Measurements from ENCODE around the gene RP9.

Gene RP9

DNA sequence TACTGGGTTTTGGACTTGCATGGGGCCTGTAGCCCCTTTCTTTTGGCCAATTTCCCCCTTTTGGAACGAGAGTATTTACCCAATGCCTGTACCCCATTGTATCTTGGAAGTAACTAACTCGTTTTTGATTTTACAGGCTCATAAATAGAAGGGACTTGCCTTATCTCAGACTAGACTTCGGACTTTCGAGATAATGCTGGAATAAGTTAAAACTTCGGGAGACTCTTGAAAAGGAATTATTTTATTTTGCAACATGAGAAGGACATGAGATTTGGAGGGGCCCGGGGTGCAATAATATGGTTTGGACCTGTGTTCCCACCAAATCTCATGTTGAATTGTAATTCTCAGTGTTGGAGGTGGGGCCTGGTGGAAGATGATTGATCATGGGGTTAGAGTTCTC is 38.4 kb downstream of the RP9 start:
- no peak for DNase-seq
- intact Hi-C loops (cut with DNase I), result no loop called here

DNA sequence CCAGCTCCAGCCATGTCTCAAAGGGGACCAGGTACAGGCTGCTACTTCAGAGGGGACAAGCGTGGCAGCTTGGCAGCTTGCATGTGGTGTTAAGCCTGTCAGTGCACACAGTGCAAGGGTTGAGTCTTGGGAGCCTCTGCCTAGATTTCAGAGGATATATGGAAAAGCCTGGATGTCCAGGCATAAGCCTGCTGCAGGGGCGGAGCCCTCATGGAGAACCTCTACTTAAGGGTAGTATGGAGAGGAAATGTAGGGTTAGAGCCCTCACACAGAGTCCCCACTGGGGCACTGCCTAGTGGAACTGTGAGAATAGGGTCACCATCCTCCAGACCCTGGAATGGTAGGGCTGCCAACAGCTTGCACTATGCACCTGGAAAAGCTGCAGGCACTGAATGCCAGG is 38.9 kb downstream of the RP9 start:
- intact Hi-C loops (cut with DNase I), result no loop called here
- no peak for DNase-seq

DNA sequence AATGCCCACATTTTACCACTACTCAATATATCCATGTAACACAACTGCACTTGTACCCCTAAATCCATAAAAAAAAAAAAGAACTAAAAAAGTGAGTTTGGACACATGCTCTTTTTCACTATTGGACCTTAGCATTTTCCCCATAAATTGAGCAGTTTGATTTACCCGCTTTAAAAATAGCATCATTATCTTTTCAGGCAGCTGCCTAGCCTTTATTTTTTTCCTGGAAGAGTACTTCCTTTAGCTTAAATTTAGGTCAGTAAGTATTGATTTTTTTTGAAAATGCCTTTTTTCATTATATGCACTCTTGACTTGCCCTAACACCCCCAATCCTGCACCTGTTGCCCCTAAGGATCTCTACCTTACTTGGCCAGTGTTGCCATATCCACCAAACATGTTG is 41.3 kb downstream of the RP9 start:
- intact Hi-C loops (cut with DNase I), result loop anchor here (5.0 kb wide), 1 partner anchor 39 kb away; the partner anchor contains the start of gene RP9
- DNase-seq, result no peak

DNA sequence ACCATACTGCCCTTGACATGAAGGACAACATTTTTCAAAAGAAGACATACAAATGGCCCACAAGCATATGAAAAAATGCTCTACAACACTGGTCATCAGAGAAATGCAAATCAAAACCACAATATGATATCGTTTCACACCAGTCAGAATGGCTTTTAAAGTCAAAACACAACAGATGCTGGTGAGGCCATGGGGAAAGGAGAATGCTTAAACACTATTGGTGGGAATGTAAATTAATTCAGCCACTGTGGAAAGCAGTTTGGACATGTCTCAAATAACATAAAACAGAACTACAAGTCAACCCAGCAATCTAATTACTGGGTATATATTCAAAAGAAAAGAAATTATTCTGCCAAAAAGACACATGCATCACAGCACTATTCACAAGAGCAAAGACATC is 42.4 kb downstream of the RP9 start:
- intact Hi-C loops (cut with DNase I), result loop anchor here (5.0 kb wide), 1 partner anchor 41 kb away; the partner anchor contains the start of gene RP9
- DNase-seq, result no peak

DNA sequence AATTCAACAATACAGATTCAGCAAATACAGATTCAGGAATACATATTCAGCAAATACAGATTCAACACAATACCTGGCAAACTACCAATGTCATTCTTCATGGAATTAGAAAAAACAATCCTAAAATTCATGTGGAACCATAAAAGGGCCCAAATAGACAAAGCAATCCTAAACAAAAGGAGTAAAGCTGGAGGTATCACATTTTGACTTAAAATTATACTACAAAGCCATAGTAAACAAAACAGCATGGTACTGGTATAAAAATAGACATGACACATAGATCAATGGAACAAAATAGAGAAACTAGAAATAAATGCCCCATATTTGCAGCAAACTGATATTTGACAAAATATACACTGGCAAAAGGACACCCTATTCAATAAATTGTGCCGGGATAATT is 43.2 kb downstream of the RP9 start:
- no peak for DNase-seq
- intact Hi-C loops (cut with DNase I), result loop anchor here (5.0 kb wide), 1 partner anchor 41 kb away; the partner anchor contains the start of gene RP9

DNA sequence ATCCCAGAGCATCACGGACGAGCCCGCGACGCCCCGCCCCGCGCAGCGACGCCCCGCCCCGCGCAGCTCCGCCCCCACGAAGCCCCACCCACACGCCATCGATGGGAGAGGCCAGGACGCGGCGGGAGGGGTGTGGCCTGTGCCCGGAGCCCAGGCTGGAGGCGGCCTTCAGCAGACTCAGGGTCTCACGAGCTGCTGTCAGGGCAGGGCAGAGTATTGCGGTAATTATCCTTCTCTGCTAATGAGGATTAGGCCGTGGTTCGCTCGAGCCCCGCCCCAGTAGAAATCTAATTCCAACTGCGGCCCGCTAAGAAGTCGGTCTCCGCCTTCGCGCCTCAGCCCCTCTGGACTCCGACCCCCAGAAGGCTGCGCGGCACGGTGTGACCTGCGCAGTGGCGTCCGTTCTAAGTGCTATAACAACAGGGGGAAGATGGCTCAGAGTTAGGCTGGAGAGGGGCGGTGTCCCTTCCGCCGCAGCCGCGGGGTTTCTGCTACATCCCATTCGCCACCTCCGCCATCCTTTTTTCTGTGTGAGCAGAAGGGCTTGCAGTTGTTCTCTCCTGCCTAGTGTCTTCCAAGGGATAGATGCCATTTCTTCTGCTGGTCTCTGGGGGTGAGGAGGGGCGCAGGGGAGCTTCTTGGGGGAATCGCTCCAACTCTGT is 46.3 kb downstream of the RP9 start:
- intact Hi-C loops (cut with DNase I), result loop anchor here (2.0 to 5.0 kb wide), 3 partner anchors 64 to 170 kb away; partner anchors contain the start of gene BBS9
- DNase-seq, result peak; percentile 84 to 98 (median 95)

DNA sequence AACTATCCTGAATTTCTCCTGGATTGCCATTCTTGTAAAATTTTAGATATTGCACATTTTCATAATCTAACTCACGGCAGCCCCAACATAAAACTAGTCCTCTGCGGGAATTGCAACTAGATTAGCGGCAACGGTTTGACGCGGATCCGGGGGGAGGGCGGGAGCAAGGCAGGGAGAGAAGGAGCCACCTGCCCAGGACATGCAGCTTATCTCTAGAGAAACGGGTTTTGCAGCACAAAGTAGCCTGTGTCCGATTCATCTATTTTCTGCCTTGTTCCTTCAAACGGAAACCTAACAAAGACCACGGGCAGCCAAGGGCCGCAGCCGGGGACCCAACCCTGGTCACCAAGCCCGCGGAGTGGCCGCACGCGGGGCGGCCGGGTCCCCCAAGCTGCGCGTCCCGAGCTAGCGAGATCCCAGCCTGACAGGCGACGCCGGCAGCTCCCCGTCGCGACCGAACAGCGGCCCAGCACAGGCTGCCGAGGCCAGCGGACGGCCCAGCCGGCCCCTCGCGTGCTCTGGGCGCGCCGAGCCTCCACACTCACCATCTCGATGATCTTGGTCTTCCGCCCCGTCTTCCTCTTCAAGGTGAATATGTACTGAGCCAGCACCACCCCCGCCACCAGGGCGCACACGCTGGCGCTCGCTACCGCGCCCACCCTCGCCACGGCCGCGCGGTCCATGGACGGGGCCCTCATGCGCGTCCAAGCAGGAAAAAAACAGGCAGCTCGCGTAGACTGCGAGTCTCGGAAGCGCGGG is 47.0 kb downstream of the RP9 start, which contains the start of gene NT5C3A:
NT5C3A (minus strand) TSS at position 754 of the 759 bp plus-strand sequence; CDS start at position 683, 71 bp downstream.
- intact Hi-C loops (cut with DNase I), result loop anchor here (2.0 to 5.0 kb wide), 3 partner anchors 65 to 169 kb away; partner anchors contain the start of gene BBS9

DNA sequence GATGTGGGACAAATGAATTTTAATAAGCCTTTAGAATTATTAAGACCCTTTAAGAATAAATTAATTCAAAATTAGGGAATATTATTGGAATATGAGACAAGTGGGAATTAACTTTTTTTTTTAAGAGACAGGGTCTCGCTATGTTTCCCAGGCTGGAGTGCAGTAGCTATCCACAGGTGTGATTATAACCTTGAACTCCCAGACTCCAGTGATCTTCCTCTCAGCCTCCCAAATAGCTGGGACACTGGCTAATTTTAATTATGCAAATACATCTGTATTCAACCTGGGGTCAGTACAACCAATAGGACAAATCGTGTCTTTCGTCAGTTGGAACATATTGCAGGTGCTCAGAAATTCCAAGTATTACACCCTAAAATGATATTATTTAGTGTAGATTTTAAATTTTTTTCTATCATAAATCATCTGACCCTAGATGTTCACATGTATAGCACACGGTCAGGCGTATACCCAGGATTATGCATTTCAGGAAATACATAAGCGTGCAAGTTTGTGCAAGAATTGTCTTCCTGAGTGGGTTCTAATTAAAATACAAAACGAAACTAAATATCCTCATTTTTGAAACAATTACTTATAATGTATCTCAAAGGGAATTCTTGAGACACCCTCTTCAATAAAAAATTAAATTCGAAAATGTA is 47.8 kb downstream of the RP9 start:
- intact Hi-C loops (cut with DNase I), result loop anchor here (5.0 kb wide), 2 partner anchors 66 to 119 kb away; partner anchors contain the start of gene BBS9

More for the DNA sequence above, 47.0 kb downstream of the RP9 start, which contains the start of gene NT5C3A:
- DNase-seq, result peak in 39 of 42 donors; percentile 6 to 73 (median 48)

DNA sequence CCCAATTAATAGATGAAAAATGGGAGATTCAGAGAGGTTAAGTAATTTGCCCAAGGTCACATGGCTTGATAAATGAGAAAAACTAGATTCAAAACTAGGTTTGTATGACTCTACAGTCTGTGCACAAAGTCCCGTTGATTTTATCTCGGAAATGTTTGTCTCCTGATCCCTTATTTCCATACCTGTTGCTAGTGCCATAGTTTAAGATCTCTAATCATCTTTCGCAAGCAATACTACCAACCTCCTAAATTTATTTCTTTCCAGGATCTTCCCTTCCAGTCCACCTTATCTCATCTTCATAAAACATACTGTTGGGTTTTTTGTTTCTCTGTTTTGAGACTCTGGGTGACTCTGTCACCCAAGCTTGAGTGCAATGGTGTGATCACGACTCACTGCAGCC is 49.6 kb downstream of the RP9 start:
- DNase-seq, result no peak
- intact Hi-C loops (cut with DNase I), result loop anchor here (5.0 kb wide), 2 partner anchors 68 to 117 kb away; partner anchors contain the start of gene BBS9

More for the DNA sequence above, 47.8 kb downstream of the RP9 start:
- no peak for DNase-seq

DNA sequence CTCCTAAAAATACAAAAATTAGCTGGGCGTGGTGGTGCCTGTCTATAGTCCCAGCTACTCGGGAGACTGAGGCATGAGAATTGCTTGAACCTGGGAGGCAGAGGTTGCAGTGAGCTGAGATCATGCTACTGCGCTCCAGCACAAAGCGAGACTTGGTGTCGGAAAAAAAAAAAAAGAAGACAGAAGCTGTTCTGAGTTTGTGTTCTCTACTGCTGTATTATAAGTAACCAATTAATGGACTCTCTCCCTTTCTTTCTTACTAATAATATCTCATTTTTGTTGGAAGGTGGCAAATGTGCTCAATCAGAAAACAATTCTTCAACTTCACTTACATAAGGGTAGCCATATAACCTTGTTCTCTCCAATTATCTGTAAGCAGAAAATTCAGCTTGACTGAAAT is 54.0 kb downstream of the RP9 start:
- DNase-seq, result no peak
- intact Hi-C loops (cut with DNase I), result no loop called here

DNA sequence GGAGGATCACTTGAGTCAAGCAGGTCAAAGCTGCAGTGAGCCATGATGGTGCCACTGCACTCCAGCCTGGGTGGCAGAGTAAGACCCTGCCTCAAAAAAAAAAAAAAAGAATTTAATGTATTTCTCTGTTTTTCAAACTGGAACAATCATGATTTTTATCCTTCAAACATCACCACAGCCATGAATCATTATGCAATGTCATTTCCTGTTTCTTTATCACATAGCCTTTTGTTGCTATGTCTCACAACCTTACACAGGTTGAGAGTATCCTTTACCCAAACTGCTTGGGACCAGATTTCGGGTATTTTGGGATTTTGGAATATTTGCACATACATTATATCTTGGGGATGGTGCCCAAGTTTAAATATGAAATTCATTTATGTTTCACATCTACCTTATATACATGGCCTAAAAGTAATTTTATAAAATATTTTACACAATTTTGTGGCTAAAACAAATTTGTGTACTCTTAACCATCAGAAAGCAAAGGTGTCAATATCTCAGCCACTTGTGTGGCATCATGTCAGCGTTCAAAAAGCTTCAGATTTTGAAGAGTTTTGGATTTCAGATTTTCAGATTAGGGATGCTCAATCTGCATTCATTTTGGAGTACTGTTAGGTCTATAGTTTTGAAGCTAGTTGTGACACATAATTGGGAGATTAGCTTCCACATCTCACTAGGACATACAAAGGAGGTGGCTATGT is 54.8 kb downstream of the RP9 start:
- intact Hi-C loops (cut with DNase I), result no loop called here
- DNase-seq, result no peak

DNA sequence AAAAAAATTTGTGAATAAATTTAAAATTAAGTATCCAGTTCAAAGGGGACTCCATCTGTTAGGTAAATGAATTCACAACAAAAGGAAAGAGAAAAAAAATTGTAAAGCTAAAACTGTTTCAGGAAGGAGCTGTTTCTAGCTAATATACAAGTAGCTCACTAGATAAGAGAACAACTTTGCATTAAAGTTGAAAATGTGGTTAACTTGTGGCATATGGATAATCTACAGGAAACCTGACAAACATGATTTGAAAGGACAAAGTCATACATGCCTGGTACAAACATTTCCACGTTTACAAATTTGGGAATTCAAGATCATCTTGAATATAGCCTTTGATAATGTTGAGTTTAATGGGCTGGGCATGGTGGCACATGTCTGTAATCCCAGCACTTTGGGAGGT is 55.5 kb downstream of the RP9 start:
- no peak for DNase-seq
- intact Hi-C loops (cut with DNase I), result no loop called here

DNA sequence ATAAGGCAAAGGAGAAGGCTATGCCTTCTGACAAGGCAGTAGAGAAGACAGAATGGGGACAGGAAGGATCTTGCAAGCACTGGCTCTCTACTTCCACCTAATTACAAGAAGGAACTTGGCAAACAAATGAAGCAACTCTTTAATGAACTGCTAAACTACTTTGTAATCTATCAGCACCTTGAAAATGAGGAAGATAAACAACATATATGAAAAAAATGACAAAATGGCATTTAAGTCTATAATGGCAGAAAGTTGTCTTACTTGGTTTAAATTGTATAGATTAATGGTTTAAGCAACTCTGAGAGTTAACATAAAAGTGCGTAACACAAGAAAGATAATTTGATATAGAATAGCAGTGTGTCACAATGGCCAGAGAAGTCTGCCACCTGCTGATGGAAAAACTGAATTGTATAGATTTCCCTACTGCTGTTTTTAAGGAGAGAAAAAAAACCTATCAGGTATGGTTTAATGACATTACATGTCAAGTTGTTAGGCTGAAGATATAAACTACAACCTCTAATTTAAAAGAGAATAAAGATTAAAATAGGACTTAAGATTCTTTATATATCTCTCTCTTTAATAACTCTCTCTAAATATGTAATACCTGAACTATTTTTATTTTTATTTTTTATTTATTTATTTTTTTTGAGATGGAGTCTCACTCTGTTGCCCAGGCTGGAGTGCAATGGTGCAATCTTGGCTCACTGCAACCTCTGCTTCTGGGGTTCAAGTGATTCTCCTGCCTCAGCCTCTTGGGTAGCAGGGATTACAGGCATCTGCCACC is 58.5 kb downstream of the RP9 start:
- intact Hi-C loops (cut with DNase I), result no loop called here
- peak in 14 of 42 donors; percentile 3 to 61 (median 28) for DNase-seq

DNA sequence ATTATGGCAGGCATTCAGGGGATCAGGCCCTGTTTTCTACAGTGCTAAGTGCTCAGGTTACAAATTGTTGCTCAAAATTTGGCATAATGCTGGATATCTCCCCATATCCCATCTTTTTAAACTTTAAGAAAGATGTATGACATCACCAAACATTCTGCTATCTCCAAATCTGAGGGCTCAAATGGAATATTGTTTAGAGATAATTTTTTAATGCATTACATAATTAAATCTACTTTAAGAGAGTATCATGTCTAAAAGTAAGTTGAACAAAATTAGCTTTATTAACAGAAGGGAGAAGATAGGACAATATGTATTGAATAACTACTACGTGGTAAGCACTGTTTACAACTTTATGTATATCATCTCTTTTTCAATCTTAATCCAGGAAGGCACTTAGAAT is 60.5 kb downstream of the RP9 start:
- intact Hi-C loops (cut with DNase I), result no loop called here
- DNase-seq, result no peak

DNA sequence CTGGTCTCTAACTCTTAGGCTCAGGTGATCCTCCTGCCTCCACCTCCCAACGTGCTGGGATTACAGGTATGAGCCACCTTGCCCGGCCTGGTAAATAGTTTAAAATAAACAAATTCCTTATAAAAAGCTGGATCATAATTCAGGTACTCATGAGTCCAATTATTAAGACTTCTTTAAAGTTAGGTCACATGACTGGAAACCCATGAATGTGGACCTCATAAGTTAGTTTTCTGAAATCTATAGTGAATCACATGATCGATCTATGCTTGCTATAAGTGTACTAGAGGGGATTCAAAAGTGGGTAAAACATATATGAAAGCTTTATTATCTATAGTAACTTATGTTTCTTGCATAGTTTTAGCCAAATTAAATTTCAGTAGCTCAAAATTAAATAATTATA is 60.9 kb downstream of the RP9 start:
- intact Hi-C loops (cut with DNase I), result no loop called here
- DNase-seq, result no peak

DNA sequence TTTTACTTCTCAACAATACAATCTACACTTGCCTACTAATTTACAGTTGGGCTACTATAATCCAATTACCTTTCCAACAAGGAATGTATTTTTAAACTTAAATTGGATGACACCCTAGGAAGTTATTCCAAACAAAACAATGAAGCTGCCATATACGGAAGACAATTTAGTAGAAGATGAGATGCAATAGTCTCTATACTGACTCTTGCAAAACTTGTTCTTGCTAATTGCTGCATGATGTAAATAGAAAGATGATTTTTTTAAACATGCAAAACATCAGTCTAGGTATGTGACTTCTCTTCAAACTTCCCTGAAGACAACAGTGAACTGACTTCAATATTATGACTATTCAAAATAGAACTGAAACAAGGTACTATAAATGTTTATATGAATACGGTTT is 64.2 kb downstream of the RP9 start:
- DNase-seq, result no peak
- intact Hi-C loops (cut with DNase I), result no loop called here
